Measurements from ENCODE around the gene TSPAN9.

The TSPAN9 gene

DNA sequence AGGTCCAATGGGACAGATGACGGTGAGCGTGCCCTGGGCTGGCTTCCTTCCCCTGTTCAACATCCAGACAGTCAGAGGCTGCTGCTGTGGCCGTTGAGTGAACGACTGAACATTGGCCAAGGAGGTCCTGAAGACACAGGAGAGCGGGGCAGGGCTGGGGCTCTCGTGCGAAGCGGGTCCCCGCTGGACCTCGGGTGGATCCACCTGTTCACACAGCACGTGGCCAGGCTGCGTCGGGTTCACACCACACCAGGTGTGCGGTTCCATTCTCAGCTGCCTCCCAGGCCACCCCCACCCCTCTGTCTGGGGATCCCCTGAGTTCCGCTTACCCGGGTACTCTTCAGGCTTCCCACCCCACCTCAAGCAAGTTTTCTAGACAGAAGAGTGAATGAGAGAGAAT, 214.8 kb downstream of the TSPAN9 start:
- POLR2A ChIA-PET: no interaction called here
- CTCF ChIA-PET: interaction anchor here (1.0 kb wide), 1 partner anchor 8 kb away, joined by 11 read pairs; no protein-coding TSS in a partner anchor
- no peak for DNase-seq (ENCODE audit: extremely low spot score)
- TF ChIP-seq, protein P1, sequence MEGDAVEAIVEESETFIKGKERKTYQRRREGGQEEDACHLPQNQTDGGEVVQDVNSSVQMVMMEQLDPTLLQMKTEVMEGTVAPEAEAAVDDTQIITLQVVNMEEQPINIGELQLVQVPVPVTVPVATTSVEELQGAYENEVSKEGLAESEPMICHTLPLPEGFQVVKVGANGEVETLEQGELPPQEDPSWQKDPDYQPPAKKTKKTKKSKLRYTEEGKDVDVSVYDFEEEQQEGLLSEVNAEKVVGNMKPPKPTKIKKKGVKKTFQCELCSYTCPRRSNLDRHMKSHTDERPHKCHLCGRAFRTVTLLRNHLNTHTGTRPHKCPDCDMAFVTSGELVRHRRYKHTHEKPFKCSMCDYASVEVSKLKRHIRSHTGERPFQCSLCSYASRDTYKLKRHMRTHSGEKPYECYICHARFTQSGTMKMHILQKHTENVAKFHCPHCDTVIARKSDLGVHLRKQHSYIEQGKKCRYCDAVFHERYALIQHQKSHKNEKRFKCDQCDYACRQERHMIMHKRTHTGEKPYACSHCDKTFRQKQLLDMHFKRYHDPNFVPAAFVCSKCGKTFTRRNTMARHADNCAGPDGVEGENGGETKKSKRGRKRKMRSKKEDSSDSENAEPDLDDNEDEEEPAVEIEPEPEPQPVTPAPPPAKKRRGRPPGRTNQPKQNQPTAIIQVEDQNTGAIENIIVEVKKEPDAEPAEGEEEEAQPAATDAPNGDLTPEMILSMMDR (IDR thresholded peaks at IDR 0.05; ENCODE audit: control extremely low read depth, extremely low read depth, low read depth, missing control alignments): no peak

DNA sequence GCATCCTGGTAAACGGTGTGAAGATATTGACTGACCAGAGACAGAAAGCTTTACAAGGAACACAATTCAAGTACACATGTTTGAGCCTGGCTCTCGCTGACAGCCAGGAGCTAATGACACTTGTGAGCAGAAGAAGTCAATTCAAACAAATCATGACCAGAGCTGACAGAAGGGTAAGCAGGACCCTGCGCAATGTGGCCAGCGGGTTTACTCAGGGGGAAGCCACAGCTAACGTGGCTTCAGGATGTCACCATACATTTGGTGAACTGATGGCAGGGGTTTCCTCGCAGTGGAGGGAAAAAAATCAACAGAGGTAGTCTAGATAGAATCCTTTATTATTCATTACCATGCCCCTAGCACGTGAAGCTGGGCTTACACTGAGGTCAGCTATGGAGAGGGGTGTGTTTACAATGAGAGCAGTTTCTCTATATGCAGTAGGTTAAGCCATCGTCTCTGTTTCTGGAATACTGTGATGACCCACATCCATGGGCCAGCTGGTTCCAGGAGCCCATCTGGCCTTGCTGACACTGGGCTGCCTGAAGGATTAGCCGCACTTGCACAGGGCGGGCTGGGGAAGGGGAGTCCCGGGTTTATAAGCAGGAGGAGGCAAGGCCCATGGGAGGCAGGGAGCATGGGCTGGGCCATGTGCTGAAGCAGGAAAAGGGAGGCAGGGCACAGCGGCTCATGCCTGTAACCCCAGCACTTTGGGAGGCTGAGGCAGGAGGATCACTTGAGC, 215.7 kb downstream of the TSPAN9 start:
- DNase-seq (ENCODE audit: extremely low spot score): no peak
- POLR2A ChIA-PET: no interaction called here
- TF ChIP-seq, protein P1 (IDR thresholded peaks at IDR 0.05; ENCODE audit: control extremely low read depth, extremely low read depth, low read depth, missing control alignments): no peak
- CTCF ChIA-PET: interaction anchor here (0.9 kb wide), 2 partner anchors 17 to 19 kb away, joined by 3 to 4 read pairs; no protein-coding TSS in a partner anchor

DNA sequence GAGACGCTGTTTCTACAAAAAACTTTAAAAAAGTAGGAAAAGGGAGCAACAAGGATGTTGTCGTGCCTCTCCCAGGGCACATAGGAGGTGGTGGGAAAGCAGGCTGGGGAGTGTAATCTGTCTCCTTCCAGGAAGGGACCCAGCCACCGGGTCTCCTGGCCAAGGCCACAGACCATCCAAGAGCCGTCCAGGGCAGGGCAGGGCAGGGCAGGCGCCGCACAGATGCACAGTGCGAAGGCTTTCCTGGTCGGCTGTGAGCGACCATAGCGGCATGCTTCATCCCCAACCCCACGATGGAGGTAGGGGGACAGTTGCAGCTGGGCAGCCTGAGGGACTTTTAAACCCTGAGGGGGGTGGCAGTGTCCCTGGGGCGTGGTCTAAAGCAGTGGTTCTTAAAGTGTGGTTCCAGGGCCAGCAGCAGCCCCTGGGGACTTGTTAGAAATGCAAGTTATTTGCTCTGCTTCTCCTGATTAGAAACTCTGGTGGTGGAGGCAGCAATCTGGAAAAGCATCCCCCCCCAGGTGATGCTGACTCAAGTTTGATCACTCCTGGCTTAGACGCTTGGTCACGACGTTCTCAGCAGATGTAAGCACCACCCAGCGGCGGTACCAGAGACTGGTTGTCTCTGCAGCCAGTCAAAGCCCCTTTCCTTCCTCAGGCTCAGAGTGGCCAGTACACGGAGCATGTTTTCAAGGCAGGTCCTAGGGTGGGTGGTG, 216.4 kb downstream of the TSPAN9 start:
- CTCF ChIA-PET: interaction anchor here (0.9 kb wide), 1 partner anchor 18 kb away, joined by 4 read pairs; no protein-coding TSS in a partner anchor
- POLR2A ChIA-PET: no interaction called here

DNA sequence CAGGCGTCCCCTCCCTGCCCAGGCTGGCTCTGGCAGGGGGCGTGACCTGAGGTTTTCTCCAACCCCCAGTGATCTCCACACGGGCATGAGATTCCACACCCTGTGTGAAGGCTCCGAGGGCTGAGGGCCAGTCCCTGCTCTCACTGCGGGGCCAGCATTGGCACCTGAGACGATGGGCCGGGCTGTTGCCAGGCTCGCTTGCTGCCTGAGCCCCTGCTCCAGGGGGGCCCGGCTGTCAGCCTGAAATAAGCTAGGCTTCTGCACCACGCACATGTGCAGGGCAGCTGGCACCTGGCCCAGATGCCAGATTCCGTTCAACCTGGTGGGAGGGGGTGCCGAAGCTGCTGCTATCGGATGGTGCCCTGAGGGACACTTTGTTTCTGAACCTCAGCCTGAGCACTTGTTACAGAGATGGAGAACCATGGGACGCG, 217.3 kb downstream of the TSPAN9 start:
- CTCF ChIA-PET: interaction anchor here (1.5 kb wide), 1 partner anchor 509 kb away, joined by 5 read pairs; no protein-coding TSS in a partner anchor
- TF ChIP-seq, protein P1 (IDR thresholded peaks at IDR 0.05; ENCODE audit: control extremely low read depth, extremely low read depth, low read depth, missing control alignments): no peak
- POLR2A ChIA-PET: no interaction called here
- no peak for DNase-seq (ENCODE audit: extremely low spot score)

More for the DNA sequence above, 216.4 kb downstream of the TSPAN9 start:
- TF ChIP-seq, protein P1 (IDR thresholded peaks at IDR 0.05; ENCODE audit: control extremely low read depth, extremely low read depth, low read depth, missing control alignments): no peak
- DNase-seq (ENCODE audit: extremely low spot score): no peak

DNA sequence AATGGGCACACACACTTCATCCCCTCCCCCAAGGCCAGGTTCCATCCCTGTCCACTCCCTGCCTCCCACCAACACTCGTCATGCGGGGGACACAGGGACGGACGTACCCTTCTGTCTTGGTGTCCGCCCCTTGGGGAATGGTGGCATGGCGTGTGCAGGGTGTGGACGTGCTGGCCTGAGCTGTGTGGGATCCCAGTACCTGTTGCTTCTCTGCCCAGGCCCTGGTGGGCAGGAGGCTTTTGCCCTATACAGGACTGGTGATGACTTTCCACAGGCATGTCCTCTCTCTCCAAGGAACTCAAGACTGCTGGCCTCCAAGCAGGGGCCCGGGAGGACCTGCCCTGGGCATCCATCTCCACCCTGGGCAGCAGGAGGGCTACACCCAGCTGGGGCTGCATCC, 218.0 kb downstream of the TSPAN9 start:
- ChIA-PET POLR2A (no interaction called here), CTCF (interaction anchor here (1.5 kb wide), 2 partner anchors 20 to 509 kb away, joined by 4 to 5 read pairs; no protein-coding TSS in a partner anchor)
- TF ChIP-seq, protein P1 (IDR thresholded peaks at IDR 0.05; ENCODE audit: control extremely low read depth, extremely low read depth, low read depth, missing control alignments): no peak
- DNase-seq (ENCODE audit: extremely low spot score): no peak

DNA sequence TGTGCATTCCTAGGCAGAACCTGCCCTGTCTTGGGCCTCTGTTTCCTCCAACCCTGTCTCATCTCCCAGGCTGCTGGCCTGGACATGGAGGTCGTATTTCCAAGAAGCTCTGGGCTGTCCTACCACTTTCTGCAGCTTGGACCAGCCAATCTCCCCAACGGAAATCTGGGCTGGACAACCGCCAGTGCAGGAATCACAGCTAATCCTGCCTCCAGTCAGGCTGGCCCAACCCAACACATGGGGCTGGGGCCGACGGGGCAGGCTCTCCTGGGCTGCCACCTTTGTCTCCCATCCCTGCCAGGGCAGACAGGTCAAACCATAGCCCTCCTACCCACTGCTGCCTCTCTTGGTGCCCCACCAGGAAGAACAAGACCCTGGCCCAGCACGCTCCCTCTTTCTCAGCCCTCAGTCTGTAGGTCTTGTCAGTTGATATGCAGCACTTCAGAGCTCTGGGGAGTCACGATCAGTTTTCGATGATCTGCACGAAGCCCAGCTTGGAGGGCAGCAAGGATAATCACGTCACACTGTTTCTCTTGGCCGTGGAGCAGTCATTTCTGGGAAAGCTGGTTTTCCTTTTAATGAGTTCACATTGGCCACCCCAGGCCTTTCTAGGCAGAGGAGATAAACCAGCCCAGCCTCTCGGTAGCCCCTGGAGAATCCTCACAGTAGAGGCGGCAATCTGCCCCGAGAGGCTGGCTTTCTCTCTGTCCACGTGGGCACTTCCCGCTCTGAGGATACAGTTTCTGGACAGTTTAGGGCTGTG, 218.6 kb downstream of the TSPAN9 start:
- ChIA-PET POLR2A (no interaction called here), CTCF (interaction anchor here (1.5 kb wide), 2 partner anchors 20 to 508 kb away, joined by 4 to 5 read pairs; no protein-coding TSS in a partner anchor)
- DNase-seq (ENCODE audit: extremely low spot score): no peak

More for the DNA sequence above, 218.6 kb downstream of the TSPAN9 start:
- TF ChIP-seq, protein P1 (IDR thresholded peaks at IDR 0.05; ENCODE audit: control extremely low read depth, extremely low read depth, low read depth, missing control alignments): no peak
